NT2/D1 (cell line): Measurements from ENCODE around the gene NTNG1.

Experiments
- SUZ12 ChIP-seq: IDR thresholded peaks from 2 replicates; pipeline ENCODE4 v1.6.1; 2011; ENCODE audit not compliant: insufficient read length, insufficient read depth; ENCODE audit errors: extremely low read depth
- YY1 ChIP-seq: IDR thresholded peaks from 2 replicates; pipeline ENCODE4 v1.6.1; 2011; ENCODE audit not compliant: insufficient read length, insufficient read depth
- ZNF274 ChIP-seq: IDR thresholded peaks from 2 replicates; pipeline ENCODE4 v1.6.1; 2011; ENCODE audit warnings: mild to moderate bottlenecking, low read depth, low read length

- TF ChIP-seq YY1 (no peak), ZNF274 (no peak), SUZ12 (no peak)
These were observed 46.6 kb downstream of the NTNG1 start for GRCh38 chr1:107187399-107187798.
